Sigmoid colon (tissue), 4 donors: Measurements from ENCODE around the gene TSPAN17.

Experiments
- EP300 ChIP-seq, 4 donors: sonication (generic); formaldehyde crosslinking; IDR thresholded peaks; one replicate each; pipeline ENCODE4 v1.6.1; 2017; ENCODE audit warnings: antibody characterized with exemption in 4 of 4
- POLR2A ChIP-seq, 2 donors: fragments of 450-650 bp; IDR thresholded peaks; one replicate each; pipeline ENCODE4 v1.6.1; 2016; ENCODE audit warnings: antibody characterized with exemption in 2 of 2, mild to moderate bottlenecking in 2 of 2, moderate library complexity in 2 of 2
- POLR2AphosphoS5 ChIP-seq, 4 donors: sonication (generic); formaldehyde crosslinking; IDR thresholded peaks; one replicate each; pipeline ENCODE4 v1.6.1; 2017; ENCODE audit warnings: antibody characterized with exemption in 4 of 4
- TF ChIP-seq, protein P1 (sequence below), 4 experiments: fragments of 450-650 bp in 3 of 4; fragments of 200-600 bp in 1 of 4; IDR thresholded peaks; one replicate each; pipeline ENCODE4 v1.5.1; 2016 to 2019; ENCODE audit warnings: antibody characterized with exemption in 4 of 4, mild to moderate bottlenecking in 3 of 4, moderate library complexity in 2 of 4

DNA sequence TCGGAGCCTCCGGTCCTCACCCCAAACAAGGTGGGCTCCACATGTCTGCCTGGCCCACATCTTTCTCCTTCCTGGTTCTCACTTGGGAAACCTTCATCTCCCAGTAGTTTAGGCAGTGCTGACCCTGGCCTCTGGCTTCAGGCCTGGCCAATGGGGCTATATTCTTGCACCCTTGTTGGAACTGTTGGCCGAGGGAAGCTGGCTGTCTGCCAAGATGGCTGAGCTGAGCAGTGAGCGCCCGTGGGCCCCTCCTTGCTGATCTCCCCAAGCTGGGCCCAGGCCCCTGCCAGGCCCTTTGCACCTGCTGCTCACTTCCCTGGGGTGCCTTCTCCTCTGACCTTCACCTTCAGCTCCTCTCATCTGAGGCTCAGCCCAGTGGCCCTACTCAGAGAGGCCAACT lies 31.3 kb downstream of the TSPAN17 start:
- TF ChIP-seq POLR2A (IDR thresholded peaks at IDR 0.05): no peak
- no peak for TF ChIP-seq POLR2AphosphoS5 (IDR thresholded peaks at IDR 0.05)
- TF ChIP-seq, protein P1, sequence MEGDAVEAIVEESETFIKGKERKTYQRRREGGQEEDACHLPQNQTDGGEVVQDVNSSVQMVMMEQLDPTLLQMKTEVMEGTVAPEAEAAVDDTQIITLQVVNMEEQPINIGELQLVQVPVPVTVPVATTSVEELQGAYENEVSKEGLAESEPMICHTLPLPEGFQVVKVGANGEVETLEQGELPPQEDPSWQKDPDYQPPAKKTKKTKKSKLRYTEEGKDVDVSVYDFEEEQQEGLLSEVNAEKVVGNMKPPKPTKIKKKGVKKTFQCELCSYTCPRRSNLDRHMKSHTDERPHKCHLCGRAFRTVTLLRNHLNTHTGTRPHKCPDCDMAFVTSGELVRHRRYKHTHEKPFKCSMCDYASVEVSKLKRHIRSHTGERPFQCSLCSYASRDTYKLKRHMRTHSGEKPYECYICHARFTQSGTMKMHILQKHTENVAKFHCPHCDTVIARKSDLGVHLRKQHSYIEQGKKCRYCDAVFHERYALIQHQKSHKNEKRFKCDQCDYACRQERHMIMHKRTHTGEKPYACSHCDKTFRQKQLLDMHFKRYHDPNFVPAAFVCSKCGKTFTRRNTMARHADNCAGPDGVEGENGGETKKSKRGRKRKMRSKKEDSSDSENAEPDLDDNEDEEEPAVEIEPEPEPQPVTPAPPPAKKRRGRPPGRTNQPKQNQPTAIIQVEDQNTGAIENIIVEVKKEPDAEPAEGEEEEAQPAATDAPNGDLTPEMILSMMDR (IDR thresholded peaks at IDR 0.05): no peak
- no peak for TF ChIP-seq EP300 (IDR thresholded peaks at IDR 0.05)
